Sciatic nerve (tissue), 2 donors: Measurements from ENCODE around the gene GIGYF2. TPM values are rescaled to one million over a fixed set of nuclear protein-coding genes. Genes with fewer than 3 reads are reported as not detected.
A peak's percentile ranks its signal among the peaks of the same experiment; 100 is the strongest.
"Not testable (repeated sequence)": the region's sequence is repeated elsewhere in the genome, so short reads cannot be mapped to it uniquely, and the experiment has no call there.

Experiments
- ATAC-seq: fragments of 200-7000 bp; cut with Tn5 transposase; one replicate; pipeline ENCODE4 v1.9.1; 2020; ENCODE audit warnings: mild to moderate bottlenecking, moderate library complexity
- DNase-seq: peaks from one replicate; pipeline ENCODE4 v3.0.0-alpha.2; 2020; ENCODE audit warnings: low spot score
- intact Hi-C: fragments of 100-400 bp; cut with DNase I; formaldehyde crosslinking; loops from one replicate; pipeline ENCODE4 v1.14.2; 2022
- total RNA-seq: library from RNA; stranded (reverse); fragmentation: NEBNext Ultra II Directional; extraction: Animal tissue kit (Norgen Biotek cat#: 25700); gene quantifications from one replicate; pipeline ENCODE4 v1.2.1, GENCODE V29; 2021
- donor health status: DM: no; HTN: no; CAD: no.
- donor health status: DM: no; HTN: no; CAD: no.

Gene GIGYF2
- total RNA-seq, 1 donor from 2014 or later, result 97.1 TPM

- intact Hi-C loops, result no loop called here
- DNase-seq, result no peak
- no peak for ATAC-seq
These were observed 9.6 kb upstream of the GIGYF2 start for GRCh38 chr2:232687382-232688160.

- no peak for ATAC-seq
- intact Hi-C loops, result no loop called here
- DNase-seq, result no peak
These were observed 8.9 kb upstream of the GIGYF2 start for GRCh38 chr2:232688201-232688600.

- intact Hi-C loops, result no loop called here
- ATAC-seq, result no peak
- no peak for DNase-seq
These were observed 7.8 kb upstream of the GIGYF2 start for GRCh38 chr2:232689152-232689910.

- DNase-seq, ATAC-seq, intact Hi-C loops: not testable (repeated sequence)
These were observed 6.0 kb upstream of the GIGYF2 start for GRCh38 chr2:232691117-232691516.

- intact Hi-C loops, result no loop called here
- no peak for DNase-seq
These were observed 3.8 kb upstream of the GIGYF2 start for GRCh38 chr2:232693344-232693743.

GRCh38 chr2:232696609-232697058 is 497 bp upstream of the GIGYF2 start:
- intact Hi-C loops, result no loop called here
- DNase-seq, result no peak
- ATAC-seq, result no peak

More at GRCh38 chr2:232693344-232693743, 3.8 kb upstream of the GIGYF2 start:
- no peak for ATAC-seq

- no peak for DNase-seq
- ATAC-seq, result peak; percentile 7
- intact Hi-C loops, result no loop called here
These were observed 628 bp downstream of the GIGYF2 start for GRCh38 chr2:232697807-232698110.

GRCh38 chr2:232698556-232699091 is 1.5 kb downstream of the GIGYF2 start:
- ATAC-seq, result no peak
- intact Hi-C loops, result no loop called here

GRCh38 chr2:232699110-232699509 is 2.0 kb downstream of the GIGYF2 start:
- DNase-seq (no peak), ATAC-seq (no peak)
- intact Hi-C loops, result no loop called here

More at GRCh38 chr2:232698556-232699091, 1.5 kb downstream of the GIGYF2 start:
- no peak for DNase-seq

GRCh38 chr2:232700154-232700553 is 3.0 kb downstream of the GIGYF2 start:
- ATAC-seq, result no peak
- intact Hi-C loops, result no loop called here
- no peak for DNase-seq

GRCh38 chr2:232707076-232707475 is 9.9 kb downstream of the GIGYF2 start:
- no peak for ATAC-seq
- intact Hi-C loops, result no loop called here
- DNase-seq, result no peak

- intact Hi-C loops, result no loop called here
- ATAC-seq, result no peak
- DNase-seq, result no peak
These were observed 16.4 kb downstream of the GIGYF2 start for GRCh38 chr2:232713505-232713904.

- DNase-seq, result no peak
- intact Hi-C loops, result no loop called here
- ATAC-seq, result no peak
These were observed 17.8 kb downstream of the GIGYF2 start for GRCh38 chr2:232714969-232715368.

- DNase-seq, intact Hi-C loops, ATAC-seq: not testable (repeated sequence)
These were observed 22.9 kb downstream of the GIGYF2 start for GRCh38 chr2:232720056-232720455.

- ATAC-seq (no peak), DNase-seq (no peak)
- intact Hi-C loops, result no loop called here
These were observed 24.1 kb downstream of the GIGYF2 start for GRCh38 chr2:232721261-232721660.

- ATAC-seq (no peak), DNase-seq (no peak)
- intact Hi-C loops, result no loop called here
These were observed 24.8 kb downstream of the GIGYF2 start for GRCh38 chr2:232721882-232722281.

- ATAC-seq (no peak), DNase-seq (no peak)
- intact Hi-C loops, result no loop called here
These were observed 25.9 kb downstream of the GIGYF2 start for GRCh38 chr2:232723027-232723426.

GRCh38 chr2:232728785-232729184 is 31.7 kb downstream of the GIGYF2 start:
- DNase-seq, result no peak
- no peak for ATAC-seq
- intact Hi-C loops, result no loop called here

- intact Hi-C loops, result no loop called here
- ATAC-seq (peak; percentile 53), DNase-seq (no peak)
These were observed 34.3 kb downstream of the GIGYF2 start for GRCh38 chr2:232731470-232731869.

- ATAC-seq (no peak), DNase-seq (no peak)
- intact Hi-C loops, result no loop called here
These were observed 44.2 kb downstream of the GIGYF2 start for GRCh38 chr2:232741294-232741693.
